ENCODE results near the gene YPEL2.

YPEL2 gene

GRCh38 chr17:59329176-59330052 lies 2.0 kb upstream of the YPEL2 start:
- Histone ChIP-seq H3K9me3 (no peaks in the 10 kb centered on the region), H3K27ac (no peak overlapping the region), H3K4me2 (0 out of 2 replicates have a peak overlapping the region, but pooled peaks have one; percentile 11), H4K20me1 (peaks cover 25% of the 10 kb centered on the region), H3K4me3 (no peak overlapping the region), H3K36me3 (no peaks in the 10 kb centered on the region), H3K9ac (no peak overlapping the region), H3K4me1 (peaks cover 30% of the 10 kb centered on the region), H3K27me3 (peaks cover 13% of the 10 kb centered on the region; the same call in 1 of the 2 replicates)
- TF ChIP-seq Cebpa-rat (IDR thresholded peaks at IDR 0.05): no peak

DNA sequence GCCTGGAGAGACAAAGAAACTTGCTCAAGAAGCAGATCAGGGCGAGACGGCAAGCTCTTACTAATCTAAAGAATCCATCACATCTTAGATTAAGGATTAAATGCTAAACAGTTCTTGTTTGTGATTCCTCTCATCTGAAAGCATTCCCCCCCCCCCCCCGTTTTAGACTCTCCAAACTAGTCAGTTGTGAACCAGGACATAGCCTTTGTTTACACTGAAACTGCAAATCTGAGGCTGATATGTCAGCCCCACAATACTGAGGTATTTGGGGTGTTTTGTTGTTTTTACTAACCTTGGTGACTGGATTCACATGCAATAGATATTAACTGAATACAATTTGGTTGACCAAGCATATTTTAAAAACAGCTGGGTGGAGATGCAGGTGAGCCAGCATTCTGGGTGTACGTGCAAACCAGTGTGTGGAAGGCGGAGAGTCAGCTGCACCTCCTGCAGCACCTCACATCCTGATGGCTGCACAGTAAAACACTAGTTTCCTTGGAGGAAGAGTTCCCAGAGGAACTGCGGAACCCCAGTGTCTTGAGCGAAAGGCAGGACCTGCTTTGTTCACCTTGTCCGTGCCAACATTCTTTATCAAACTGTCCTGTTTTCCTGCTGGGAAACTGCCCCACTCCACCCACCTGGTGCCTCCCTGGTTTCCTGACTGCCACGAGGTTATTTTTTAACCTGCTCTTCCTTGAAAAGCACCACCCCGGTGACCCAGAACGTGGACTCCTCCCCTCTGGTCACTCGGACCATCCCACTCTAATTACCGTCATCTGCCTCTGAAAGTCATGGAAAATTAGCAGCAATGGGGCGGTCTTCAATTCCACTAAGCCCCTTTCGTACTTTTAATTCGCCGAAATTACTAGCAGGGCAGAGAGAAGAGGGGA lies 1.2 kb upstream of the YPEL2 start:
- no peak for TF ChIP-seq Cebpa-rat (IDR thresholded peaks at IDR 0.05)
- Histone ChIP-seq H3K9me3 (no peaks in the 10 kb centered on the region), H3K27ac (no peak overlapping the region), H3K27me3 (peaks cover 13% of the 10 kb centered on the region; the same call in 1 of the 2 replicates), H3K4me3 (no peak overlapping the region), H4K20me1 (peaks cover 34% of the 10 kb centered on the region), H3K36me3 (no peaks in the 10 kb centered on the region), H3K9ac (no peak overlapping the region), H3K4me2 (peak overlapping the region; percentile 39), H3K4me1 (peaks cover 30% of the 10 kb centered on the region)

- Histone ChIP-seq H3K9ac (peak overlapping the region; percentile 84), H3K4me2 (peak overlapping the region; percentile 99), H3K27me3 (peaks cover 13% of the 10 kb centered on the region; the same call in 1 of the 2 replicates), H3K27ac (peak overlapping the region; percentile 74), H4K20me1 (peaks cover 51% of the 10 kb centered on the region), H3K9me3 (no peaks in the 10 kb centered on the region), H3K4me3 (peak overlapping the region; percentile 97), H3K4me1 (peaks cover 30% of the 10 kb centered on the region), H3K36me3 (no peaks in the 10 kb centered on the region)
- no peak for TF ChIP-seq Cebpa-rat (IDR thresholded peaks at IDR 0.05)
Measured at GRCh38 chr17:59331929-59332748, 684 bp downstream of the YPEL2 start.

GRCh38 chr17:59332749-59333377 lies 1.4 kb downstream of the YPEL2 start:
- Histone ChIP-seq H4K20me1 (peaks cover 56% of the 10 kb centered on the region), H3K36me3 (no peaks in the 10 kb centered on the region), H3K4me2 (peak overlapping the region; percentile 99), H3K4me3 (peak overlapping the region; percentile 97), H3K27me3 (peaks cover 13% of the 10 kb centered on the region; the same call in 1 of the 2 replicates), H3K9me3 (no peaks in the 10 kb centered on the region), H3K4me1 (peaks cover 30% of the 10 kb centered on the region), H3K9ac (peak overlapping the region; percentile 84), H3K27ac (peak overlapping the region; percentile 74)
- TF ChIP-seq Cebpa-rat (IDR thresholded peaks at IDR 0.05): no peak

GRCh38 chr17:59333836-59334235 lies 2.4 kb downstream of the YPEL2 start:
- Histone ChIP-seq H3K4me1 (peaks cover 30% of the 10 kb centered on the region), H4K20me1 (peaks cover 64% of the 10 kb centered on the region), H3K36me3 (no peaks in the 10 kb centered on the region)

GRCh38 chr17:59335685-59336084 lies 4.2 kb downstream of the YPEL2 start:
- Histone ChIP-seq H3K4me2 (no peak overlapping the region), H3K27ac (no peak overlapping the region), H3K4me1 (peaks cover 20% of the 10 kb centered on the region), H3K9me3 (no peaks in the 10 kb centered on the region), H3K36me3 (no peaks in the 10 kb centered on the region), H3K4me3 (no peak overlapping the region), H3K9ac (no peak overlapping the region), H3K27me3 (peaks cover 13% of the 10 kb centered on the region; the same call in 1 of the 2 replicates), H4K20me1 (peaks cover 64% of the 10 kb centered on the region)
- no peak for TF ChIP-seq Cebpa-rat (IDR thresholded peaks at IDR 0.05)

More at GRCh38 chr17:59333836-59334235, 2.4 kb downstream of the YPEL2 start:
- peaks cover 13% of the 10 kb centered on the region; the same call in 1 of the 2 replicates for H3K27me3 ChIP-seq
- no peak for TF ChIP-seq Cebpa-rat (IDR thresholded peaks at IDR 0.05)
- H3K9me3 ChIP-seq: no peaks in the 10 kb centered on the region
- no peak overlapping the region for H3K9ac ChIP-seq
- H3K27ac ChIP-seq: no peak overlapping the region
- no peak overlapping the region for H3K4me3 ChIP-seq
- H3K4me2 ChIP-seq: peak overlapping the region; percentile 99; the same call in 1 of the 2 replicates

GRCh38 chr17:59337741-59338299 lies 6.4 kb downstream of the YPEL2 start:
- Histone ChIP-seq H3K27ac (no peak overlapping the region), H3K9me3 (no peaks in the 10 kb centered on the region), H4K20me1 (peaks cover 73% of the 10 kb centered on the region)

GRCh38 chr17:59338498-59338897 lies 7.0 kb downstream of the YPEL2 start:
- peaks cover 13% of the 10 kb centered on the region for H3K4me1 ChIP-seq
- no peak overlapping the region for H3K4me2 ChIP-seq
- TF ChIP-seq Cebpa-rat (IDR thresholded peaks at IDR 0.05): no peak
- no peak overlapping the region for H3K4me3 ChIP-seq
- no peak overlapping the region for H3K9ac ChIP-seq
- peaks cover 73% of the 10 kb centered on the region for H4K20me1 ChIP-seq
- no peaks in the 10 kb centered on the region for H3K36me3 ChIP-seq
- no peaks in the 10 kb centered on the region for H3K9me3 ChIP-seq
- H3K27me3 ChIP-seq: peaks cover 2% of the 10 kb centered on the region; the same call in 1 of the 2 replicates
- H3K27ac ChIP-seq: no peak overlapping the region

More at GRCh38 chr17:59337741-59338299, 6.4 kb downstream of the YPEL2 start:
- TF ChIP-seq Cebpa-rat (IDR thresholded peaks at IDR 0.05): no peak
- no peak overlapping the region for H3K4me2 ChIP-seq
- H3K4me3 ChIP-seq: no peak overlapping the region
- H3K27me3 ChIP-seq: peaks cover 9% of the 10 kb centered on the region; the same call in 1 of the 2 replicates
- H3K36me3 ChIP-seq: no peaks in the 10 kb centered on the region
- H3K4me1 ChIP-seq: peaks cover 18% of the 10 kb centered on the region
- H3K9ac ChIP-seq: no peak overlapping the region

All from BLaER1 (cell line).